ENCODE results near the gene MIEF2. TPM values are rescaled to one million over a fixed set of nuclear protein-coding genes. Genes with fewer than 3 reads are reported as not detected.

The MIEF2 gene
- total RNA-seq, 1 donor from 2014 or later: 22.2 TPM

DNA sequence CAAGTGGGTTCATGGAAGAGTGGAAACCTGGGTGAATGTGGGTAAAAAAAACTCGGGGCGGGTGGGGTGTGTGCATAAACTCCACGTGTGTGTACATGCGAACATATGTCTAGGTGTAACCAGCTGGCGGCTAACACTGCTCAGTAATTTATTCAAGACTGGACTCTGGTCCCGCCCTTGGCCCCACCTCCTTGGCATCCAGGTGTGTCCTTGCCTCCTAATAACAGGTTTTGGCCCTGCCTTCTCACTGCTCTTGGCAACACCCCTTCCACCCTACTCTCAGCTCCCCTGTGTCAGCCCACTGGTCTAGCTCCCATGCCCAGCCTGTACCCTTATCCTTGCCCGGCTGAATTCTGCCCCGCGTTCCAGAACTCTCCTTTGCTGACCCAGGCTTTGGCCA is 10.2 kb upstream of the MIEF2 start:
- H3K4me1 Mint-ChIP-seq (ENCODE audit: low read depth): peaks cover 8% of the 10 kb centered on the region
- H3K27ac Mint-ChIP-seq: peak overlapping the region; percentile 56
- no peaks in the 10 kb centered on the region for H3K9me3 Mint-ChIP-seq (ENCODE audit: low read depth)
- H3K27me3 Mint-ChIP-seq: no peaks in the 10 kb centered on the region
- no peak for DNase-seq (ENCODE audit: low spot score, unreplicated experiment)
- H3K4me3 Mint-ChIP-seq (ENCODE audit: low read depth): no peak overlapping the region
- TF ChIP-seq, protein P1, sequence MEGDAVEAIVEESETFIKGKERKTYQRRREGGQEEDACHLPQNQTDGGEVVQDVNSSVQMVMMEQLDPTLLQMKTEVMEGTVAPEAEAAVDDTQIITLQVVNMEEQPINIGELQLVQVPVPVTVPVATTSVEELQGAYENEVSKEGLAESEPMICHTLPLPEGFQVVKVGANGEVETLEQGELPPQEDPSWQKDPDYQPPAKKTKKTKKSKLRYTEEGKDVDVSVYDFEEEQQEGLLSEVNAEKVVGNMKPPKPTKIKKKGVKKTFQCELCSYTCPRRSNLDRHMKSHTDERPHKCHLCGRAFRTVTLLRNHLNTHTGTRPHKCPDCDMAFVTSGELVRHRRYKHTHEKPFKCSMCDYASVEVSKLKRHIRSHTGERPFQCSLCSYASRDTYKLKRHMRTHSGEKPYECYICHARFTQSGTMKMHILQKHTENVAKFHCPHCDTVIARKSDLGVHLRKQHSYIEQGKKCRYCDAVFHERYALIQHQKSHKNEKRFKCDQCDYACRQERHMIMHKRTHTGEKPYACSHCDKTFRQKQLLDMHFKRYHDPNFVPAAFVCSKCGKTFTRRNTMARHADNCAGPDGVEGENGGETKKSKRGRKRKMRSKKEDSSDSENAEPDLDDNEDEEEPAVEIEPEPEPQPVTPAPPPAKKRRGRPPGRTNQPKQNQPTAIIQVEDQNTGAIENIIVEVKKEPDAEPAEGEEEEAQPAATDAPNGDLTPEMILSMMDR (IDR thresholded peaks at IDR 0.05; ENCODE audit: unreplicated experiment): no peak
- peaks cover 26% of the 10 kb centered on the region for H3K36me3 Mint-ChIP-seq (ENCODE audit: insufficient read depth)

DNA sequence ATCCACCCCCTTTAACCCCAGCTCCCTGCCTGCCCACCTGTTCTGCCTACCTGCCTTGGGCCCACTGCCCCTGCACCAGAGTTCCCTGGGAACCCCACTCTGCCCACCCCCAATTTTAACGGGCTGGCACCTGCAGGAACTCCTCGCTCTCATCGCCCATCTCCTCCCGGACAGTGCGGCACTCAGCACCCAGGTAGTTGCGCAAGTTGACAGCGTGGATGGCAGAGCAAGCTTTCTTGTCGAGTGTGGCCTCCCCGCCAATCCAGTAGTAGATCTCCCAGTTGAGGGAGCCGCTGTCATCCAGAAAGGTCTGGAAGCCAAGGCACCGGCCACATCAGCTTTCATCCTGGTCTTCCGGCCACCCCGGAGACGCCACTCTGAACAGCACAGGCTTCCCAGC is 9.8 kb upstream of the MIEF2 start:
- TF ChIP-seq, protein P1 (IDR thresholded peaks at IDR 0.05; ENCODE audit: unreplicated experiment): no peak
- H3K4me3 Mint-ChIP-seq (ENCODE audit: low read depth): no peak overlapping the region
- peaks cover 23% of the 10 kb centered on the region for H3K36me3 Mint-ChIP-seq (ENCODE audit: insufficient read depth)
- H3K9me3 Mint-ChIP-seq (ENCODE audit: low read depth): no peaks in the 10 kb centered on the region
- peaks cover 8% of the 10 kb centered on the region for H3K4me1 Mint-ChIP-seq (ENCODE audit: low read depth)
- peak overlapping the region; percentile 56 for H3K27ac Mint-ChIP-seq
- DNase-seq (ENCODE audit: low spot score, unreplicated experiment): no peak
- no peaks in the 10 kb centered on the region for H3K27me3 Mint-ChIP-seq

DNA sequence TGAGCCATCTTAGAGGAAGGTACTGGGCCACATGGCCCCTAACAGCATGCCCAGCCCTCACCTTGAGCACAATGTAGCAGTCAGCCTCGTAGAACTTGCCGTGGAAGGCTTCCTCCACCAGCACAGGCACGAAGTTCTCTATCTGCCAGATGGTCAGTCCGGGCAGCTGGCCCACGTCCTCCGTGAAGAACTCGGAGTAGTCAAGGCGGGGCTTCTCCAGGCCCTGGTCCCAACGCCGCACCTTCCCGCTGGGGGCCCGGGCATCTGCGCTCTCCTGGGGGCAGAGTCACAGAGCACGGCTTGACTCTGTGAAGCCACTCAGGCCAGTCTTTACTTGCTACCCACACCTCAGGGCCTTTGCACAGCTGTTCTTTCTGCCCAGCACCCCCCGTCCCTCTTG is 9.3 kb upstream of the MIEF2 start:
- no peaks in the 10 kb centered on the region for H3K27me3 Mint-ChIP-seq
- TF ChIP-seq, protein P1 (IDR thresholded peaks at IDR 0.05; ENCODE audit: unreplicated experiment): no peak
- H3K27ac Mint-ChIP-seq: no peak overlapping the region
- DNase-seq (ENCODE audit: low spot score, unreplicated experiment): no peak
- peaks cover 23% of the 10 kb centered on the region for H3K36me3 Mint-ChIP-seq (ENCODE audit: insufficient read depth)
- H3K4me3 Mint-ChIP-seq (ENCODE audit: low read depth): no peak overlapping the region
- H3K4me1 Mint-ChIP-seq (ENCODE audit: low read depth): peaks cover 8% of the 10 kb centered on the region
- H3K9me3 Mint-ChIP-seq (ENCODE audit: low read depth): no peaks in the 10 kb centered on the region

DNA sequence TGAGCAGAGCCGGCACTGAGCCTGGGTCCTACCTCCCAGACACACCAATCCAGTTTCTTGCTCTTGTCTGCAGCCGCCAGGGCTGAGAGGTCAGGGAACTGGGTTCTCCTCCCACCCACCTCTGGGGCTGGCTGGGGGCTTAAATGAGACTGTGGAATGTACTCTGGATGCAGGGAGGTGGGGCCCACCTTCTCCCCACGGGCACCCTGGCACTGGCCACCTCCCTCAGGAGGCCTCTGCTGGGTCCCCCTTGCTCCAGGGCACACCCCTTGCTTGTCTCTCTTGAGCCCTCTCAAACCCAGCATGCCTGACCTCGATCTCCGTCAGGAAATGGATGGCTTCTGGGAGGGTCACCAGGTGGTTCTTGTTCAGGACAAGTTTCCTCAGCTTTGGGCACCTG is 8.3 kb upstream of the MIEF2 start:
- TF ChIP-seq, protein P1 (IDR thresholded peaks at IDR 0.05; ENCODE audit: unreplicated experiment): no peak
- DNase-seq (ENCODE audit: low spot score, unreplicated experiment): no peak
- Mint-ChIP-seq H3K4me1 (ENCODE audit: low read depth) (peaks cover 5% of the 10 kb centered on the region), H3K36me3 (ENCODE audit: insufficient read depth) (peaks cover 20% of the 10 kb centered on the region), H3K27me3 (no peaks in the 10 kb centered on the region), H3K9me3 (ENCODE audit: low read depth) (no peaks in the 10 kb centered on the region), H3K4me3 (ENCODE audit: low read depth) (no peak overlapping the region), H3K27ac (no peak overlapping the region)

DNA sequence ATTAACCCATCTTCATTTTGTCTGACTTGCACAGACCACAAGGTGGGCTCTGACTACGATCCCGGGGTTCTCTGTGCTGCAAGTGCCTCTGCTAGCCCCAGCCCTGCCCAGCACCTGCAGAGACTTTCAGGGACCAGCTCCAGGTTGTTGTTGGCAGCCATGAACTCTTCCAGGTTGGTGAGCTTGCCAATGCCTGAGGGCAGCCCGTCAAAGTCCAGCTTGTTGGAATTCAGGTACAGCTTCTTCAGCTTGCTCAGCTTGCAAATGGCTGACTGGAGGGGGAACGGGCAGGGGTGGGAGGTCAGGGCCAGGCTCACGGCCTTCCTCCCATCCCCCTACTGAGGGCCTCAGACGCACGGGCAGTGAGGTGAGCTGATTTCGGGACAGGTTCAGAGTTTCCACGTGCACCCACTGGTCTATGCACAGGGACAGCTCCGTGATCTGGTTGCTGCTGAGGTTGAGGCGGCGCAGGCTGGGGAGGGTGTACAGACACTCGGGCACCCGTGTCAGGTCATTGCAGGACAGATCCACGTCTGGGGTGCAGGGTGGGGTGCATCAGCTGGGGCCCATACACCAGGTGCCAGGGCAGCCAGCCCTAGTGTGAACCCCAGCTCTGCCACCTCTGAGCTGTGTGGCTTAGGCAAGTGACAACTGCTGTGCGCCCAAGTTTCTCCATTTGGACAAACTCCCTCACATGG is 7.1 kb upstream of the MIEF2 start:
- Mint-ChIP-seq H3K27ac (no peak overlapping the region), H3K9me3 (ENCODE audit: low read depth) (no peaks in the 10 kb centered on the region), H3K4me1 (ENCODE audit: low read depth) (peaks cover 10% of the 10 kb centered on the region), H3K36me3 (ENCODE audit: insufficient read depth) (peaks cover 15% of the 10 kb centered on the region), H3K4me3 (ENCODE audit: low read depth) (no peak overlapping the region), H3K27me3 (no peaks in the 10 kb centered on the region)
- DNase-seq (ENCODE audit: low spot score, unreplicated experiment): no peak
- TF ChIP-seq, protein P1 (IDR thresholded peaks at IDR 0.05; ENCODE audit: unreplicated experiment): no peak

Measured in progenitor cell of endocrine pancreas (in vitro differentiated cells).